ENCODE results near the gene NOL12.

GRCh38 chr22:37662039-37662438 lies 24.1 kb upstream of the NOL12 start:
- TF ChIP-seq CTCF (IDR thresholded peaks at IDR 0.05; ENCODE audit: insufficient read depth, low read length) (no peak), POLR2AphosphoS5 (IDR thresholded peaks at IDR 0.05; ENCODE audit: low read depth) (no peak), REST (IDR thresholded peaks at IDR 0.05; ENCODE audit: insufficient replicate concordance, low read depth) (no peak)
